Astrocyte of the spinal cord (primary cell): Measurements from ENCODE around the gene DUOXA2.

Experiments used
- DNase-seq: peaks from one replicate; pipeline ENCODE4 v3.0.0; 2011; ENCODE audit warnings: low read depth, low spot score
- H3K4me3 ChIP-seq: 2 replicates; pipeline ENCODE4 v1.5.1; 2011; ENCODE audit warnings: low read depth, mild to moderate bottlenecking, low read length, moderate library complexity
- CTCF ChIP-seq: IDR thresholded peaks from 2 replicates; pipeline ENCODE4 v1.5.1; 2012; ENCODE audit warnings: low read depth, mild to moderate bottlenecking, low read length, inconsistent platforms
- in situ Hi-C: cut with HindIII; loops from 2 replicates; pipeline ENCODE4 v1.10.0; 2017; ENCODE audit warnings: low sequenced_read_pairs

The DUOXA2 gene

GRCh38 chr15:45150997-45151396, 36.9 kb downstream of the DUOXA2 start:
- in situ Hi-C loops = no loop called here
- no peak overlapping the region for H3K4me3 ChIP-seq
- no peak for DNase-seq
- no peak for TF ChIP-seq CTCF

GRCh38 chr15:45151998-45152828, 38.1 kb downstream of the DUOXA2 start:
- TF ChIP-seq CTCF = no peak
- in situ Hi-C loops = no loop called here
- DNase-seq = no peak
- H3K4me3 ChIP-seq = no peak overlapping the region

- in situ Hi-C loops = no loop called here
- no peak overlapping the region for H3K4me3 ChIP-seq
- DNase-seq = no peak
- no peak for TF ChIP-seq CTCF
These were observed 41.6 kb downstream of the DUOXA2 start for GRCh38 chr15:45155739-45156138.

- in situ Hi-C loops = no loop called here
- H3K4me3 ChIP-seq = no peak overlapping the region
- TF ChIP-seq CTCF = no peak
- peak; percentile 60 for DNase-seq
These were observed 42.8 kb downstream of the DUOXA2 start for GRCh38 chr15:45156744-45157455.

GRCh38 chr15:45157974-45158373, 43.8 kb downstream of the DUOXA2 start:
- no peak for TF ChIP-seq CTCF
- in situ Hi-C loops = no loop called here
- DNase-seq = peak; percentile 84
- no peak overlapping the region for H3K4me3 ChIP-seq

GRCh38 chr15:45161666-45162065, 47.5 kb downstream of the DUOXA2 start:
- H3K4me3 ChIP-seq = no peak overlapping the region
- in situ Hi-C loops = no loop called here
- TF ChIP-seq CTCF = no peak
- DNase-seq = no peak
